Naive B cell (primary cell): ENCODE measurements around the gene PM20D2. TPM values are rescaled to one million over a fixed set of nuclear protein-coding genes. Genes with fewer than 3 reads are reported as not detected.

Source experiments
- ATAC-seq, 2 donors: fragments of 150-1000 bp; cut with Tn5 transposase; 2 replicates each; pipeline ENCODE4 v1.10.0; 2021; ENCODE audit warnings: low read depth in 2 of 2, mild to moderate bottlenecking in 2 of 2, moderate library complexity in 2 of 2
- DNase-seq: peaks from one replicate; pipeline ENCODE4 v3.0.0; 2022
- H3K27ac Mint-ChIP-seq, 6 donors: one replicate each; pipeline ENCODE4 v1.8.0; 2020 to 2022; ENCODE audit warnings: mild to moderate bottlenecking in 6 of 6, mixed read lengths in 6 of 6, moderate library complexity in 5 of 6, inconsistent platforms in 2 of 6
- H3K27me3 Mint-ChIP-seq, 3 donors: one replicate each; pipeline ENCODE4 v1.8.0; 2021 to 2022; ENCODE audit warnings: mixed read lengths in 3 of 3, mild to moderate bottlenecking in 1 of 3
- H3K36me3 Mint-ChIP-seq, 2 donors: one replicate each; pipeline ENCODE4 v1.8.0; 2020 to 2022; ENCODE audit warnings: mixed read lengths in 2 of 2, inconsistent platforms in 1 of 2, mild to moderate bottlenecking in 1 of 2
- H3K4me1 Mint-ChIP-seq, 3 donors: one replicate each; pipeline ENCODE4 v1.8.0; 2020 to 2022; ENCODE audit warnings: mixed read lengths in 3 of 3, inconsistent platforms in 1 of 3, mild to moderate bottlenecking in 1 of 3, moderate library complexity in 1 of 3
- H3K4me3 Mint-ChIP-seq, 8 donors: one replicate each; pipeline ENCODE4 v1.8.0; 2020 to 2022; ENCODE audit warnings: mild to moderate bottlenecking in 8 of 8, mixed read lengths in 8 of 8, moderate library complexity in 8 of 8, inconsistent platforms in 2 of 8
- H3K9me3 Mint-ChIP-seq, 7 donors: one replicate each; pipeline ENCODE4 v1.8.0; 2020 to 2022; ENCODE audit warnings: mixed read lengths in 7 of 7, mild to moderate bottlenecking in 5 of 7, inconsistent platforms in 2 of 7, moderate library complexity in 1 of 7
- polyA plus RNA-seq, 6 donors: library from polyadenylated mRNA; unstranded; fragments of 300-500 nt; fragmentation: Illumina TruSeq; gene quantifications; one replicate each; pipeline ENCODE4 v1.2.3, GENCODE V29; 2021; ENCODE audit warnings: low read depth in 6 of 6

The PM20D2 gene
- polyA plus RNA-seq, 6 donors from 2014 or later = 7.1 to 13.1 (median 11.0) TPM

DNA sequence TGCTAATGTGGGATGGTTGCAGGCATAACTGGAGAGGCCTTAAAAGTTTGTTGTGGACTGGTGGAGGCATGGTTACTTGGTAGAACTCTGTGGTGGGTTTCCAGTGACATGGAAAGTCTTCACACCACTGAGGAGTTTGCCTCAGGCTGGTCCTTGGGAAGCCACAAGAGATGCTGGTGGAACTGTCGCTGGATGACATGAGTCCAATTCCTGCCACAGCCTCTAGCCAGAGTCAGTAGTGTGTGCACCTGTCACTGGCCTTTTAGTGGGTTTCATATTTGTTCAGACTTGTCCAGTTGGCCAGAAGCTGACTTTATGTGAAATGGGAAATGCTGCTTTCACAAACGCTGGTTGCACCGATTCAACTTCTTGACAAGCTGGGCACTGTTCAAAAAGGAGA, 14.3 kb upstream of the PM20D2 start:
- H3K4me1 Mint-ChIP-seq = no peaks in the 10 kb centered on the region
- H3K36me3 Mint-ChIP-seq = peaks cover 0 to 10% of the 10 kb centered on the region in 2 donors
- ATAC-seq (no peak), DNase-seq (no peak)
- no peak overlapping the region for H3K4me3 Mint-ChIP-seq
- H3K27ac Mint-ChIP-seq = no peak overlapping the region
- H3K9me3 Mint-ChIP-seq = peaks cover 5 to 20% (median 10%) of the 10 kb centered on the region in 7 donors
- H3K27me3 Mint-ChIP-seq = no peaks in the 10 kb centered on the region

GRCh38 chr6:89132057-89132456, 13.8 kb upstream of the PM20D2 start:
- no peak overlapping the region for H3K4me3 Mint-ChIP-seq
- H3K27me3 Mint-ChIP-seq = no peaks in the 10 kb centered on the region
- H3K36me3 Mint-ChIP-seq = peaks cover 0 to 10% of the 10 kb centered on the region in 2 donors
- DNase-seq (no peak), ATAC-seq (no peak)
- H3K27ac Mint-ChIP-seq = no peak overlapping the region
- no peaks in the 10 kb centered on the region for H3K4me1 Mint-ChIP-seq
- peaks cover 5 to 16% (median 10%) of the 10 kb centered on the region in 7 donors for H3K9me3 Mint-ChIP-seq

DNA sequence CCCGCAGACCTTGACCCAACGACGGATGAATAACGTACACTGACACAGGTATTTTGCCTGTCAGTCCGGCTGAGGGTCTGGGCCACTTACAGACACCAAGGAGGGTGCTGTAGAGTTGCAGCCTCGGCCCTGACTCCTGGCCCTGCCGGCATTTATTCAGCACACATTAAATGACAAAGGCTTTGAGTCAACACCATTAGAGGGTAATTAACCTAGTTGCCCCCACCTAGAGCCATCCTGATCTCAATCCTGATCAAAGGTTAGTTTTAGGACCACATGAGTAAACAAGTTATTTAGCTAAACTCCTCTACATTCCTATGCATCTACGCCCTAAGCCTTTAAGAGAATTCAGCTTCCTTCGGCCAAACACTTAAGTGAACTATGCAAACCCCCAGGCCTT, 11.9 kb upstream of the PM20D2 start:
- DNase-seq = no peak
- Mint-ChIP-seq H3K36me3 (peaks cover 0 to 2% of the 10 kb centered on the region in 2 donors), H3K27ac (no peak overlapping the region), H3K27me3 (no peaks in the 10 kb centered on the region), H3K4me3 (no peak overlapping the region), H3K9me3 (peaks cover 0 to 1% (median under 1%) of the 10 kb centered on the region in 7 donors), H3K4me1 (no peaks in the 10 kb centered on the region)
- no peak for ATAC-seq

GRCh38 chr6:89134723-89135122, 11.1 kb upstream of the PM20D2 start:
- H3K27me3 Mint-ChIP-seq = no peaks in the 10 kb centered on the region
- ATAC-seq (no peak), DNase-seq (no peak)
- no peak overlapping the region for H3K4me3 Mint-ChIP-seq
- H3K9me3 Mint-ChIP-seq = no peaks in the 10 kb centered on the region
- no peak overlapping the region for H3K27ac Mint-ChIP-seq
- no peaks in the 10 kb centered on the region for H3K36me3 Mint-ChIP-seq
- no peaks in the 10 kb centered on the region for H3K4me1 Mint-ChIP-seq

GRCh38 chr6:89138173-89138572, 7.7 kb upstream of the PM20D2 start:
- Mint-ChIP-seq H3K9me3 (no peaks in the 10 kb centered on the region), H3K4me1 (no peaks in the 10 kb centered on the region), H3K36me3 (no peaks in the 10 kb centered on the region), H3K4me3 (no peak overlapping the region), H3K27ac (no peak overlapping the region), H3K27me3 (no peaks in the 10 kb centered on the region)
- DNase-seq (no peak), ATAC-seq (no peak)

- no peaks in the 10 kb centered on the region for H3K9me3 Mint-ChIP-seq
- H3K36me3 Mint-ChIP-seq = no peaks in the 10 kb centered on the region
- no peak overlapping the region for H3K4me3 Mint-ChIP-seq
- no peak for ATAC-seq
- no peaks in the 10 kb centered on the region for H3K27me3 Mint-ChIP-seq
- H3K27ac Mint-ChIP-seq = no peak overlapping the region
- DNase-seq = no peak
- peaks cover 0 to 3% (median 0%) of the 10 kb centered on the region in 3 donors for H3K4me1 Mint-ChIP-seq
Observed at GRCh38 chr6:89139509-89140346, 6.1 kb upstream of the PM20D2 start.

DNA sequence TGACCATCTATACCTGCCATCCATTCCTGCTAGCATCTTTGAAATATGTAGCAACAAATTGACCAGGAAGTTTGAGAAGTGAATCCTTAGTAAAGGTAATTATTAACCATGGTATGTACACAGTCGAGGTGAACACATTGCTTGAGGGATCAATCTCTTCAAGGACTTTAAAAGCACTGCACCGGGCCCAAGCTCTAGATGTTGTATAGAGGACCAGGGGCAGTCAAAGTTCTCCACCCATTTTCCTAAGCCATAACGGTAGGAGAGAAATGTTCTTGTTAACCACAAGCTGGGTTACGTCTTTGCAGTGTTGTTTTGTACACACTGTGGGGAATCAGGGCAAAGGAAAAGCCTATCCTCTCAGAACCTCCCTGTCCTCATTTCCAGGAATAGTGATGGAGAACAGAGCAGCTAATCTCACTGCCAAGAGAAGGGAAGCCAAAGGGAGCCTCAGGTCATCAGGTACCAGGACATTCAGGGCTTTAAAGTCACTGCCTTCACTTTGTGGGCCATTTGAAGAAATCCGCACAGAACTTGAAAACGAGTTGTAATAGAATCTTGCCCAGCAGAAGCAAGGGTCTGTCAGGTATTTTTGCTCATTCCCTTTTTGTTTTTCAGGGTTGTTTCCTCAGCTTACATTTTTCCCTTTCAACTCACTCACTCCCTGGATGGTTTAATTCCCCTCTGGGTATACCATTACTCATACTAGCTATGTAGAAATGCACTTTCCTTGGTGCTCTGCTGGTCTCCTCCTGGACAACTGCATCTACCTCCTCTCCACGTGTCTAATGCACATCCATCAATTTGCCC, 5.3 kb upstream of the PM20D2 start:
- no peaks in the 10 kb centered on the region for H3K27me3 Mint-ChIP-seq
- DNase-seq = no peak
- no peak overlapping the region for H3K27ac Mint-ChIP-seq
- no peaks in the 10 kb centered on the region for H3K9me3 Mint-ChIP-seq
- H3K4me3 Mint-ChIP-seq = no peak overlapping the region
- no peaks in the 10 kb centered on the region for H3K36me3 Mint-ChIP-seq
- ATAC-seq = no peak
- H3K4me1 Mint-ChIP-seq = peaks cover 0 to 4% (median 3%) of the 10 kb centered on the region in 3 donors

DNA sequence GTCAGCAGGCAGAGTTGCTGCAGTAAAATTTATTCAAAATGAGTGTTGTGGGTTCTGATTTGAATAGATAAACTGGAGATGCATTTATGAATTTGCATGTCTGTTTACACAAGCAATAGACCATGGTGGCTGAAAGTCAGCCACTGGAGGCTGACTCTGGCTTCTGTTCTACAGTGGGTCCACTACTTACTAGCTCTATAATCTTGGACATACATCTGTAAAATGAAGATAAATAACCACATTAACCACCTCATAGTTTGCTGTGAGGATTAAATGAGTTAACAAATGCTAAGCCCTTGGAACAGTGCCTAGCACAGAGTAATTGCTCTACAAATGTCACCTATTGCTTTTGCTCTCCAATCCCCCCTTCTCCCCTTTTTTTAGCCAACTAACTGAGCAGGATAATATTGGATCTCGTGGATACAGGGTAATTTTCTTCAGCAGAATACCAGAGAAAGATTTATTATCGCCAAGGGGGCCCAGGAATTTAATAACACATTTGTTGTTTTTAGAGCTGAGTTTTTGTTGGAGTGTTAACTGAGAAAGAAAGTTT, 1.4 kb upstream of the PM20D2 start:
- Mint-ChIP-seq H3K36me3 (peaks cover 0 to 3% of the 10 kb centered on the region in 2 donors), H3K27ac (peak overlapping the region in 3 of 6 donors; percentile 10 to 94 (median 69)), H3K4me3 (peak overlapping the region in 3 of 8 donors; percentile 1 to 97 (median 4)), H3K4me1 (peaks cover 13 to 17% (median 16%) of the 10 kb centered on the region in 3 donors), H3K27me3 (no peaks in the 10 kb centered on the region), H3K9me3 (no peaks in the 10 kb centered on the region)
- ATAC-seq = no peak
- no peak for DNase-seq

- Mint-ChIP-seq H3K4me3 (peak overlapping the region; percentile 90 to 99 (median 95)), H3K27ac (peak overlapping the region; percentile 94 to 97 (median 95)), H3K27me3 (no peaks in the 10 kb centered on the region), H3K9me3 (no peaks in the 10 kb centered on the region), H3K4me1 (peaks cover 13 to 17% (median 16%) of the 10 kb centered on the region in 3 donors), H3K36me3 (peaks cover 0 to 3% of the 10 kb centered on the region in 2 donors)
- peak; percentile 45 for DNase-seq
- ATAC-seq = peak; percentile 79 to 81
Observed at GRCh38 chr6:89145091-89145955, 532 bp upstream of the PM20D2 start.

DNA sequence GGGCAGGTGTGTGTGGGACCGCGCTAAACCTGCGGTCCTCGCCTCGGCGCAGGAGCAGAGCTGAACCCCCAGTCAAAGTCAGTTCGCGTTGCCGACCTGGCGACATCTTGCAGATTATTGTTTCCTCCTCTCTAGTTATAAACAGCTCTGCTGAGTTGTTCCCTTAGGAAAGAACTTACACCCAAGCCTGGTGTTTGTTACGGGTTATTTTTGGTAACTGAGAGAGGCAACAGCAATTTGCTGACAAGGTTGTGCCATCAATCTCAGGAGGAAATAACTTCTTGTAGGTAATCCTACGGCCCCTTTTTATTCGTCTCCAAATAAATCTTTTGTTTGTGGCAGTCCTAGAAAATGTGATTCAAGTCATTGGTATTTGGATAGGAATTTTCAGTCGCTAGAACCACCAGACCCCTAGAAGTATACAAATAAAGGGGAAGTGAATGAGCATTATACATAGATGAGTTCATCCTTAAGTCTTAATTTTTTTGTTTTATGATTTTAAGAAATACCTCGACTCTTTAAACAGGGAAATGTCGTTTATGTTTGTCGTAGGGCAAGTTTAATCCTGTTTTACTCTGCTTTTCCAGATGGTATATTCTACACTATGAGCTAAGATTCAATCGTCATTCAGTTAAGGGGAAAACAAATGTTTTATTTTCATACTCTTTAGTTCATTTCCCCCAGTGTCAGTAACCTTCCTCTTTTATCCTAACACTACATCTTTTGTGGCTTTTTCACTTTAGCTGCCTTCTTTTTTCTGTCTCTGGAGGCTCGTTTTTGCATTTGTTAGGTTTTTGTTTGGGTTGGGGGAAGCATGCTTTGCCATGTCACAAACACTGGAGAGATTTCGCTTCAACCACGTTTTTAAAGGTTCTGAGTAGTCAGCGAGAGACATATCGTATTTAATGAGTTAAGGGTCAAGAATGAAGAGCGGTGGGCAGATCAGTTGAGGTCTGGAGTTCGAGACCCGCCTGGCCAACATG, 1.2 kb downstream of the PM20D2 start:
- peak; percentile 14 to 16 for ATAC-seq
- Mint-ChIP-seq H3K4me3 (peak overlapping the region; percentile 81 to 99 (median 90)), H3K4me1 (peaks cover 13 to 17% (median 16%) of the 10 kb centered on the region in 3 donors), H3K27me3 (no peaks in the 10 kb centered on the region), H3K27ac (peak overlapping the region in 5 of 6 donors; percentile 47 to 89 (median 57)), H3K9me3 (no peaks in the 10 kb centered on the region), H3K36me3 (peaks cover 0 to 3% of the 10 kb centered on the region in 2 donors)
- DNase-seq = peak; percentile 15

DNA sequence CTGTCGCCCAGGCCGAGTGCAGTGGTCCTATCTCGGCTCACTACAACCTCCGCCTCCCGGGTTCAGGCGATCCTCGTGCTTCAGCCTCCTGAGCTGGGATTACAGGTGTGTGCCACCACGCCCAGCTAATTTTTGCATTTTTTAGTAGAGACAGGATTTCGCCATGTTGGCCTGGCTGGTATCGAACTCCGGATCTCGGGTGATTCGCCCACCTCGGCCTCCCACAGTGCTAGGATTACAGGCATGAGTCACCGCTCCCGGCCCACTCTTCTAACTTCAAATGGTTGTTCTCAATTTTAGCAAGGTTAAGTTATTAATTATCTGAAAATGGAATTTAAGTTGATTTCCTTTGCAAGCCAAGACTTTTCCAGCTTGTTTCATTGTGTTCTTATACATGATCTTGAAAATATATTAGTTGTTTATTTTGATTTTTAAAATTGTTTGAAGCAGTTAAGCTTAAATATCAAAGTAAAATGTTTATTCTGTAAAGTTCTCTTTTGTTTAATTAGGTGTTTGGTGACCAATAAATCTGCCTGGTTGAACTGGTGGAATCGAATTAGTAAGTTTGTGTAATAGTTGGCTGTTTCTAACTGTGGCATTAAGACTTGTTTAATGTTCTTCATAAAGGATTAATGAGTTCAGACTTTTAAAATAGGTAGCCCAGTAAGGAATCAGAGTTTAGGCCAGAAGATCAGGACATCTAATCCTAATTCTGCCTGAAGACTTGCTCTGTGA, 2.3 kb downstream of the PM20D2 start:
- H3K4me3 Mint-ChIP-seq = peak overlapping the region in 4 of 8 donors; percentile 15 to 74 (median 44)
- H3K4me1 Mint-ChIP-seq = peaks cover 13 to 17% (median 16%) of the 10 kb centered on the region in 3 donors
- DNase-seq (no peak), ATAC-seq (no peak)
- no peaks in the 10 kb centered on the region for H3K27me3 Mint-ChIP-seq
- no peak overlapping the region for H3K27ac Mint-ChIP-seq
- H3K9me3 Mint-ChIP-seq = no peaks in the 10 kb centered on the region
- H3K36me3 Mint-ChIP-seq = peaks cover 0 to 3% of the 10 kb centered on the region in 2 donors
